ENCODE results near the gene DNMT3A.

GRCh38 chr2:25184254-25184653 lies 157.5 kb downstream of the DNMT3A start:
- TF ChIP-seq POLR2A (IDR thresholded peaks at IDR 0.05; ENCODE audit: low read depth, low read length) (no peak), CTCF (IDR thresholded peaks at IDR 0.05; ENCODE audit: extremely low read depth in 1 of 2, insufficient read depth in 1 of 2, low read depth in 1 of 2, low read length in 2 of 2) (no peak), POLR2AphosphoS5 (IDR thresholded peaks at IDR 0.05; ENCODE audit: insufficient read depth, low read depth, low read length) (no peak), MAX (IDR thresholded peaks at IDR 0.05; ENCODE audit: insufficient read depth, insufficient read length) (no peak), MYC (IDR thresholded peaks at IDR 0.05; ENCODE audit: low read depth, low read length) (no peak), EZH2 (IDR thresholded peaks at IDR 0.05; ENCODE audit: borderline replicate concordance, low read depth, low read length, severe bottlenecking) (no peak)
